HEK293 (cell line): ENCODE measurements around the gene PPOX.
A peak's percentile ranks its signal among the peaks of the same experiment; 100 is the strongest.

Experiments
- BCL6B ChIP-seq: fragments of 450-650 bp; formaldehyde crosslinking; IDR thresholded peaks from 2 replicates; pipeline ENCODE4 v1.5.1; 2017; ENCODE audit warnings: missing biosample characterization, missing genetic modification characterization
- CTCF ChIP-seq: fragments of 450-650 bp; formaldehyde crosslinking; IDR thresholded peaks from 2 replicates; pipeline ENCODE4 v1.5.1; 2016; ENCODE audit warnings: missing biosample characterization, missing genetic modification characterization
- SCRT2 ChIP-seq: fragments of 450-650 bp; formaldehyde crosslinking; IDR thresholded peaks from 2 replicates; pipeline ENCODE4 v1.5.1; 2016; ENCODE audit warnings: missing biosample characterization, missing genetic modification characterization
- ZFP37 ChIP-seq: fragments of 450-650 bp; formaldehyde crosslinking; IDR thresholded peaks from 2 replicates; pipeline ENCODE4 v1.5.1; 2016; ENCODE audit warnings: missing biosample characterization, missing genetic modification characterization
- ZNF10 ChIP-seq: fragments of 450-650 bp; formaldehyde crosslinking; IDR thresholded peaks from 2 replicates; pipeline ENCODE4 v1.5.1; 2017; ENCODE audit warnings: missing biosample characterization, missing genetic modification characterization
- ZNF121 ChIP-seq: fragments of 450-650 bp; formaldehyde crosslinking; IDR thresholded peaks from 2 replicates; pipeline ENCODE4 v1.5.1; 2016; ENCODE audit warnings: missing biosample characterization, missing genetic modification characterization
- ZNF138 ChIP-seq: fragments of 450-650 bp; formaldehyde crosslinking; IDR thresholded peaks from 2 replicates; pipeline ENCODE4 v1.5.1; 2016; ENCODE audit warnings: missing biosample characterization, missing genetic modification characterization, borderline replicate concordance
- ZNF174 ChIP-seq: fragments of 450-650 bp; formaldehyde crosslinking; IDR thresholded peaks from 2 replicates; pipeline ENCODE4 v1.5.0; 2017; ENCODE audit warnings: missing biosample characterization, mild to moderate bottlenecking, missing genetic modification characterization
- ZNF214 ChIP-seq: fragments of 450-650 bp; formaldehyde crosslinking; IDR thresholded peaks from 2 replicates; pipeline ENCODE4 v1.5.1; 2017; ENCODE audit warnings: missing biosample characterization, mild to moderate bottlenecking, missing genetic modification characterization, borderline replicate concordance
- ZNF223 ChIP-seq: fragments of 450-650 bp; formaldehyde crosslinking; IDR thresholded peaks from 2 replicates; pipeline ENCODE4 v1.5.1; 2016; ENCODE audit warnings: missing biosample characterization, missing genetic modification characterization
- ZNF239 ChIP-seq: fragments of 450-650 bp; formaldehyde crosslinking; IDR thresholded peaks from 2 replicates; pipeline ENCODE4 v1.5.1; 2016; ENCODE audit warnings: missing biosample characterization, missing genetic modification characterization
- ZNF433 ChIP-seq: fragments of 450-650 bp; formaldehyde crosslinking; IDR thresholded peaks from 2 replicates; pipeline ENCODE4 v1.5.1; 2016; ENCODE audit warnings: missing biosample characterization, missing genetic modification characterization, low read depth
- ZNF530 ChIP-seq: fragments of 450-650 bp; formaldehyde crosslinking; IDR thresholded peaks from 2 replicates; pipeline ENCODE4 v1.5.1; 2016; ENCODE audit warnings: low read depth, missing biosample characterization, missing genetic modification characterization
- ZNF544 ChIP-seq: fragments of 450-650 bp; formaldehyde crosslinking; IDR thresholded peaks from 2 replicates; pipeline ENCODE4 v1.5.0; 2017; ENCODE audit warnings: missing biosample characterization, missing genetic modification characterization
- ZNF548 ChIP-seq: fragments of 450-650 bp; formaldehyde crosslinking; IDR thresholded peaks from 2 replicates; pipeline ENCODE4 v1.5.1; 2016; ENCODE audit warnings: missing biosample characterization, missing genetic modification characterization
- ZNF677 ChIP-seq: fragments of 450-650 bp; IDR thresholded peaks from 2 replicates; pipeline ENCODE4 v1.5.0; 2018; ENCODE audit warnings: missing biosample characterization, mild to moderate bottlenecking, missing genetic modification characterization, moderate library complexity
- ZNF776 ChIP-seq: fragments of 450-650 bp; formaldehyde crosslinking; IDR thresholded peaks from 2 replicates; pipeline ENCODE4 v1.5.0; 2017; ENCODE audit warnings: missing biosample characterization, missing genetic modification characterization, borderline replicate concordance
- ZNF777 ChIP-seq: fragments of 450-650 bp; formaldehyde crosslinking; IDR thresholded peaks from 2 replicates; pipeline ENCODE4 v1.5.1; 2017; ENCODE audit warnings: missing biosample characterization, missing genetic modification characterization, borderline replicate concordance
- ZSCAN30 ChIP-seq: fragments of 450-650 bp; IDR thresholded peaks from 2 replicates; pipeline ENCODE4 v1.5.1; 2018; ENCODE audit warnings: missing biosample characterization, mild to moderate bottlenecking, missing genetic modification characterization, moderate library complexity
- TF ChIP-seq, protein P1 (sequence below): fragments of 450-650 bp; formaldehyde crosslinking; IDR thresholded peaks from 2 replicates; pipeline ENCODE4 v1.5.1; 2016; ENCODE audit warnings: missing biosample characterization, missing genetic modification characterization
- TF ChIP-seq, protein P2 (sequence below): fragments of 450-650 bp; formaldehyde crosslinking; IDR thresholded peaks from 2 replicates; pipeline ENCODE4 v1.5.1; 2016; ENCODE audit warnings: missing biosample characterization, missing genetic modification characterization
- TF ChIP-seq, protein P3 (sequence below): fragments of 450-650 bp; formaldehyde crosslinking; IDR thresholded peaks from 2 replicates; pipeline ENCODE4 v1.5.1; 2016; ENCODE audit warnings: missing biosample characterization, missing genetic modification characterization, low read depth
- TF ChIP-seq, protein P4 (sequence below): fragments of 450-650 bp; formaldehyde crosslinking; IDR thresholded peaks from 2 replicates; pipeline ENCODE4 v1.5.1; 2016; ENCODE audit warnings: missing biosample characterization, missing genetic modification characterization
- TF ChIP-seq, protein P5 (sequence below): fragments of 450-650 bp; formaldehyde crosslinking; IDR thresholded peaks from 2 replicates; pipeline ENCODE4 v1.5.1; 2016; ENCODE audit warnings: missing biosample characterization, missing genetic modification characterization

Gene PPOX

GRCh38 chr1:161209790-161210409 is 43.7 kb downstream of the PPOX start (continued):
- peak; percentile 83 for TF ChIP-seq CTCF (tag by site-specific recombination)
- no peak for TF ChIP-seq ZNF223 (tag by site-specific recombination)
- TF ChIP-seq ZFP37 = no peak
- TF ChIP-seq, protein P1, sequence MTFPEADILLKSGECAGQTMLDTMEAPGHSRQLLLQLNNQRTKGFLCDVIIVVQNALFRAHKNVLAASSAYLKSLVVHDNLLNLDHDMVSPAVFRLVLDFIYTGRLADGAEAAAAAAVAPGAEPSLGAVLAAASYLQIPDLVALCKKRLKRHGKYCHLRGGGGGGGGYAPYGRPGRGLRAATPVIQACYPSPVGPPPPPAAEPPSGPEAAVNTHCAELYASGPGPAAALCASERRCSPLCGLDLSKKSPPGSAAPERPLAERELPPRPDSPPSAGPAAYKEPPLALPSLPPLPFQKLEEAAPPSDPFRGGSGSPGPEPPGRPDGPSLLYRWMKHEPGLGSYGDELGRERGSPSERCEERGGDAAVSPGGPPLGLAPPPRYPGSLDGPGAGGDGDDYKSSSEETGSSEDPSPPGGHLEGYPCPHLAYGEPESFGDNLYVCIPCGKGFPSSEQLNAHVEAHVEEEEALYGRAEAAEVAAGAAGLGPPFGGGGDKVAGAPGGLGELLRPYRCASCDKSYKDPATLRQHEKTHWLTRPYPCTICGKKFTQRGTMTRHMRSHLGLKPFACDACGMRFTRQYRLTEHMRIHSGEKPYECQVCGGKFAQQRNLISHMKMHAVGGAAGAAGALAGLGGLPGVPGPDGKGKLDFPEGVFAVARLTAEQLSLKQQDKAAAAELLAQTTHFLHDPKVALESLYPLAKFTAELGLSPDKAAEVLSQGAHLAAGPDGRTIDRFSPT (tag by site-specific recombination) = no peak
- TF ChIP-seq ZSCAN30 (tag by site-specific recombination) = peak; percentile 68; the same call in 1 of the 2 replicates
- no peak for TF ChIP-seq ZNF121
- TF ChIP-seq ZNF138 (tag by site-specific recombination) = no peak
- no peak for TF ChIP-seq ZNF214 (tag by site-specific recombination)
- no peak for TF ChIP-seq ZNF776 (tag by site-specific recombination)
- TF ChIP-seq ZNF239 (tag by site-specific recombination) = no peak
- no peak for TF ChIP-seq ZNF548 (tag by site-specific recombination)
- TF ChIP-seq, protein P2, sequence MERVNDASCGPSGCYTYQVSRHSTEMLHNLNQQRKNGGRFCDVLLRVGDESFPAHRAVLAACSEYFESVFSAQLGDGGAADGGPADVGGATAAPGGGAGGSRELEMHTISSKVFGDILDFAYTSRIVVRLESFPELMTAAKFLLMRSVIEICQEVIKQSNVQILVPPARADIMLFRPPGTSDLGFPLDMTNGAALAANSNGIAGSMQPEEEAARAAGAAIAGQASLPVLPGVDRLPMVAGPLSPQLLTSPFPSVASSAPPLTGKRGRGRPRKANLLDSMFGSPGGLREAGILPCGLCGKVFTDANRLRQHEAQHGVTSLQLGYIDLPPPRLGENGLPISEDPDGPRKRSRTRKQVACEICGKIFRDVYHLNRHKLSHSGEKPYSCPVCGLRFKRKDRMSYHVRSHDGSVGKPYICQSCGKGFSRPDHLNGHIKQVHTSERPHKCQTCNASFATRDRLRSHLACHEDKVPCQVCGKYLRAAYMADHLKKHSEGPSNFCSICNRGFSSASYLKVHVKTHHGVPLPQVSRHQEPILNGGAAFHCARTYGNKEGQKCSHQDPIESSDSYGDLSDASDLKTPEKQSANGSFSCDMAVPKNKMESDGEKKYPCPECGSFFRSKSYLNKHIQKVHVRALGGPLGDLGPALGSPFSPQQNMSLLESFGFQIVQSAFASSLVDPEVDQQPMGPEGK = peak; percentile 31; the same call in 1 of the 2 replicates
- no peak for TF ChIP-seq SCRT2 (tag by site-specific recombination)
- TF ChIP-seq ZNF174 (tag by site-specific recombination) = no peak
- no peak for TF ChIP-seq ZNF433 (tag by site-specific recombination)
- TF ChIP-seq ZNF777 (tag by site-specific recombination) = no peak
- TF ChIP-seq, protein P3, sequence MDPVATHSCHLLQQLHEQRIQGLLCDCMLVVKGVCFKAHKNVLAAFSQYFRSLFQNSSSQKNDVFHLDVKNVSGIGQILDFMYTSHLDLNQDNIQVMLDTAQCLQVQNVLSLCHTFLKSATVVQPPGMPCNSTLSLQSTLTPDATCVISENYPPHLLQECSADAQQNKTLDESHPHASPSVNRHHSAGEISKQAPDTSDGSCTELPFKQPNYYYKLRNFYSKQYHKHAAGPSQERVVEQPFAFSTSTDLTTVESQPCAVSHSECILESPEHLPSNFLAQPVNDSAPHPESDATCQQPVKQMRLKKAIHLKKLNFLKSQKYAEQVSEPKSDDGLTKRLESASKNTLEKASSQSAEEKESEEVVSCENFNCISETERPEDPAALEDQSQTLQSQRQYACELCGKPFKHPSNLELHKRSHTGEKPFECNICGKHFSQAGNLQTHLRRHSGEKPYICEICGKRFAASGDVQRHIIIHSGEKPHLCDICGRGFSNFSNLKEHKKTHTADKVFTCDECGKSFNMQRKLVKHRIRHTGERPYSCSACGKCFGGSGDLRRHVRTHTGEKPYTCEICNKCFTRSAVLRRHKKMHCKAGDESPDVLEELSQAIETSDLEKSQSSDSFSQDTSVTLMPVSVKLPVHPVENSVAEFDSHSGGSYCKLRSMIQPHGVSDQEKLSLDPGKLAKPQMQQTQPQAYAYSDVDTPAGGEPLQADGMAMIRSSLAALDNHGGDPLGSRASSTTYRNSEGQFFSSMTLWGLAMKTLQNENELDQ (tag by site-specific recombination) = no peak
- TF ChIP-seq BCL6B (tag by site-specific recombination) = no peak
- no peak for TF ChIP-seq ZNF544 (tag by site-specific recombination)
- TF ChIP-seq, protein P4, sequence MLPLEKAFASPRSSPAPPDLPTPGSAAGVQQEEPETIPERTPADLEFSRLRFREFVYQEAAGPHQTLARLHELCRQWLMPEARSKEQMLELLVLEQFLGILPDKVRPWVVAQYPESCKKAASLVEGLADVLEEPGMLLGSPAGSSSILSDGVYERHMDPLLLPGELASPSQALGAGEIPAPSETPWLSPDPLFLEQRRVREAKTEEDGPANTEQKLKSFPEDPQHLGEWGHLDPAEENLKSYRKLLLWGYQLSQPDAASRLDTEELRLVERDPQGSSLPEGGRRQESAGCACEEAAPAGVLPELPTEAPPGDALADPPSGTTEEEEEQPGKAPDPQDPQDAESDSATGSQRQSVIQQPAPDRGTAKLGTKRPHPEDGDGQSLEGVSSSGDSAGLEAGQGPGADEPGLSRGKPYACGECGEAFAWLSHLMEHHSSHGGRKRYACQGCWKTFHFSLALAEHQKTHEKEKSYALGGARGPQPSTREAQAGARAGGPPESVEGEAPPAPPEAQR (tag by site-specific recombination) = no peak
- TF ChIP-seq ZNF677 (tag by site-specific recombination) = no peak
- TF ChIP-seq ZNF530 (tag by site-specific recombination) = no peak
- TF ChIP-seq, protein P5, sequence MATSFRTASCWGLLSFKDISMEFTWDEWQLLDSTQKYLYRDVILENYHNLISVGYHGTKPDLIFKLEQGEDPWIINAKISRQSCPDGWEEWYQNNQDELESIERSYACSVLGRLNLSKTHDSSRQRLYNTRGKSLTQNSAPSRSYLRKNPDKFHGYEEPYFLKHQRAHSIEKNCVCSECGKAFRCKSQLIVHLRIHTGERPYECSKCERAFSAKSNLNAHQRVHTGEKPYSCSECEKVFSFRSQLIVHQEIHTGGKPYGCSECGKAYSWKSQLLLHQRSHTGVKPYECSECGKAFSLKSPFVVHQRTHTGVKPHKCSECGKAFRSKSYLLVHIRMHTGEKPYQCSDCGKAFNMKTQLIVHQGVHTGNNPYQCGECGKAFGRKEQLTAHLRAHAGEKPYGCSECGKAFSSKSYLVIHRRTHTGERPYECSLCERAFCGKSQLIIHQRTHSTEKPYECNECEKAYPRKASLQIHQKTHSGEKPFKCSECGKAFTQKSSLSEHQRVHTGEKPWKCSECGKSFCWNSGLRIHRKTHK (tag by site-specific recombination) = no peak
- no peak for TF ChIP-seq ZNF10 (tag by site-specific recombination)
- TF ChIP-seq, all 188 proteins: peak for 8
